ENCODE measurements around the gene OCSTAMP.

GRCh38 chr20:46569961-46570360 is 19.5 kb upstream of the OCSTAMP start:
- no peak for TF ChIP-seq GABPA (IDR thresholded peaks at IDR 0.05; ENCODE audit: low read depth)
- TF ChIP-seq CTCF (IDR thresholded peaks at IDR 0.05; ENCODE audit: insufficient read depth, low read length) = no peak
